ENCODE measurements around the gene USF2. TPM values are rescaled to one million over a fixed set of nuclear protein-coding genes. Genes with fewer than 3 reads are reported as not detected.

Gene USF2
- total and polyA plus RNA-seq, 2 donors (not counting 1 experiment from before 2014, with no cell fraction given) = 53.8 to 74.9 TPM

GRCh38 chr19:35272122-35272719 lies 3.5 kb downstream of the USF2 start:
- Histone ChIP-seq H3K27ac (ENCODE audit: insufficient read depth, low read length) (no peak overlapping the region), H3K4me2 (ENCODE audit: extremely low read depth, insufficient read depth, low read length) (no peak overlapping the region), H3K4me3 (replicated peaks in 1 of 4; ENCODE audit: control extremely low read depth in 1 of 4, insufficient read depth in 1 of 4, low read depth in 3 of 4, low read length in 4 of 4) (no peak overlapping the region), H3K36me3 (ENCODE audit: control insufficient read depth, insufficient read depth, low read length) (peaks cover 15% of the 10 kb centered on the region), H3K27me3 (ENCODE audit: control insufficient read depth, insufficient read depth, low read length) (no peaks in the 10 kb centered on the region), H4K20me1 (ENCODE audit: control insufficient read depth, extremely low read depth, insufficient read depth, low read length) (no peaks in the 10 kb centered on the region), H2AFZ (ENCODE audit: low read length) (no peak overlapping the region), H3K79me2 (ENCODE audit: control insufficient read depth, insufficient read depth, low read length) (peaks cover 5% of the 10 kb centered on the region), H3K9ac (ENCODE audit: insufficient read depth, low read length) (no peak overlapping the region), H3K9me3 (ENCODE audit: control insufficient read depth, insufficient read depth, low read depth, low read length) (no peaks in the 10 kb centered on the region), H3K4me1 (ENCODE audit: control insufficient read depth, extremely low read depth, insufficient read depth, low read length) (no peaks in the 10 kb centered on the region)
- TF ChIP-seq EZH2 (IDR thresholded peaks at IDR 0.05; ENCODE audit: low read length, missing control alignments) = no peak
- TF ChIP-seq, protein P1, sequence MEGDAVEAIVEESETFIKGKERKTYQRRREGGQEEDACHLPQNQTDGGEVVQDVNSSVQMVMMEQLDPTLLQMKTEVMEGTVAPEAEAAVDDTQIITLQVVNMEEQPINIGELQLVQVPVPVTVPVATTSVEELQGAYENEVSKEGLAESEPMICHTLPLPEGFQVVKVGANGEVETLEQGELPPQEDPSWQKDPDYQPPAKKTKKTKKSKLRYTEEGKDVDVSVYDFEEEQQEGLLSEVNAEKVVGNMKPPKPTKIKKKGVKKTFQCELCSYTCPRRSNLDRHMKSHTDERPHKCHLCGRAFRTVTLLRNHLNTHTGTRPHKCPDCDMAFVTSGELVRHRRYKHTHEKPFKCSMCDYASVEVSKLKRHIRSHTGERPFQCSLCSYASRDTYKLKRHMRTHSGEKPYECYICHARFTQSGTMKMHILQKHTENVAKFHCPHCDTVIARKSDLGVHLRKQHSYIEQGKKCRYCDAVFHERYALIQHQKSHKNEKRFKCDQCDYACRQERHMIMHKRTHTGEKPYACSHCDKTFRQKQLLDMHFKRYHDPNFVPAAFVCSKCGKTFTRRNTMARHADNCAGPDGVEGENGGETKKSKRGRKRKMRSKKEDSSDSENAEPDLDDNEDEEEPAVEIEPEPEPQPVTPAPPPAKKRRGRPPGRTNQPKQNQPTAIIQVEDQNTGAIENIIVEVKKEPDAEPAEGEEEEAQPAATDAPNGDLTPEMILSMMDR (conservative IDR thresholded peaks at IDR 0.05 in 1 of 2, IDR thresholded peaks at IDR 0.05 in 1 of 2; ENCODE audit: low read depth in 1 of 2, low read length in 2 of 2) = no peak
- no peak for DNase-seq (ENCODE audit: low read depth in 2 of 2)

- Histone ChIP-seq H3K9me3 (ENCODE audit: control insufficient read depth, insufficient read depth, low read depth, low read length) (no peaks in the 10 kb centered on the region), H3K36me3 (ENCODE audit: control insufficient read depth, insufficient read depth, low read length) (peaks cover 15% of the 10 kb centered on the region), H3K79me2 (ENCODE audit: control insufficient read depth, insufficient read depth, low read length) (no peaks in the 10 kb centered on the region), H4K20me1 (ENCODE audit: control insufficient read depth, extremely low read depth, insufficient read depth, low read length) (no peaks in the 10 kb centered on the region), H3K27me3 (ENCODE audit: control insufficient read depth, insufficient read depth, low read length) (no peaks in the 10 kb centered on the region), H3K4me1 (ENCODE audit: control insufficient read depth, extremely low read depth, insufficient read depth, low read length) (no peaks in the 10 kb centered on the region), H2AFZ (ENCODE audit: low read length) (no peak overlapping the region), H3K27ac (ENCODE audit: insufficient read depth, low read length) (no peak overlapping the region), H3K4me3 (replicated peaks in 1 of 4; ENCODE audit: control extremely low read depth in 1 of 4, insufficient read depth in 1 of 4, low read depth in 3 of 4, low read length in 4 of 4) (no peak overlapping the region), H3K4me2 (ENCODE audit: extremely low read depth, insufficient read depth, low read length) (no peak overlapping the region), H3K9ac (ENCODE audit: insufficient read depth, low read length) (no peak overlapping the region)
- TF ChIP-seq EZH2 (IDR thresholded peaks at IDR 0.05; ENCODE audit: low read length, missing control alignments) = no peak
- TF ChIP-seq, protein P1 (conservative IDR thresholded peaks at IDR 0.05 in 1 of 2, IDR thresholded peaks at IDR 0.05 in 1 of 2; ENCODE audit: low read depth in 1 of 2, low read length in 2 of 2) = no peak
- no peak for DNase-seq (ENCODE audit: low read depth in 2 of 2)
Measured at GRCh38 chr19:35272954-35273649, 4.3 kb downstream of the USF2 start.

- Histone ChIP-seq H3K9ac (ENCODE audit: insufficient read depth, low read length) (no peak overlapping the region), H3K9me3 (ENCODE audit: control insufficient read depth, insufficient read depth, low read depth, low read length) (no peaks in the 10 kb centered on the region), H4K20me1 (ENCODE audit: control insufficient read depth, extremely low read depth, insufficient read depth, low read length) (no peaks in the 10 kb centered on the region), H3K4me3 (replicated peaks in 1 of 4; ENCODE audit: control extremely low read depth in 1 of 4, insufficient read depth in 1 of 4, low read depth in 3 of 4, low read length in 4 of 4) (no peak overlapping the region), H3K27ac (ENCODE audit: insufficient read depth, low read length) (no peak overlapping the region), H3K79me2 (ENCODE audit: control insufficient read depth, insufficient read depth, low read length) (no peaks in the 10 kb centered on the region), H2AFZ (ENCODE audit: low read length) (no peak overlapping the region), H3K27me3 (ENCODE audit: control insufficient read depth, insufficient read depth, low read length) (no peaks in the 10 kb centered on the region), H3K4me1 (ENCODE audit: control insufficient read depth, extremely low read depth, insufficient read depth, low read length) (no peaks in the 10 kb centered on the region), H3K4me2 (ENCODE audit: extremely low read depth, insufficient read depth, low read length) (no peak overlapping the region), H3K36me3 (ENCODE audit: control insufficient read depth, insufficient read depth, low read length) (peaks cover 16% of the 10 kb centered on the region)
- DNase-seq (ENCODE audit: low read depth in 2 of 2) = no peak
- no peak for TF ChIP-seq EZH2 (IDR thresholded peaks at IDR 0.05; ENCODE audit: low read length, missing control alignments)
- TF ChIP-seq, protein P1 (conservative IDR thresholded peaks at IDR 0.05 in 1 of 2, IDR thresholded peaks at IDR 0.05 in 1 of 2; ENCODE audit: low read depth in 1 of 2, low read length in 2 of 2) = no peak
Measured at GRCh38 chr19:35273686-35274259, 5.0 kb downstream of the USF2 start.
